ENCODE measurements around the gene CADM1. TPM values are rescaled to one million over a fixed set of nuclear protein-coding genes. Genes with fewer than 3 reads are reported as not detected.

The CADM1 gene
- total RNA-seq, 2 donors from 2014 or later = 2.5 to 5.5 TPM

GRCh38 chr11:115456019-115456418 lies 48.2 kb downstream of the CADM1 start:
- intact Hi-C loops (cut with DNase I) = no loop called here
- DNase-seq (ENCODE audit: low spot score) = no peak

GRCh38 chr11:115455613-115456012 lies 48.6 kb downstream of the CADM1 start:
- DNase-seq (ENCODE audit: low spot score) = no peak
- intact Hi-C loops (cut with DNase I) = no loop called here

DNA sequence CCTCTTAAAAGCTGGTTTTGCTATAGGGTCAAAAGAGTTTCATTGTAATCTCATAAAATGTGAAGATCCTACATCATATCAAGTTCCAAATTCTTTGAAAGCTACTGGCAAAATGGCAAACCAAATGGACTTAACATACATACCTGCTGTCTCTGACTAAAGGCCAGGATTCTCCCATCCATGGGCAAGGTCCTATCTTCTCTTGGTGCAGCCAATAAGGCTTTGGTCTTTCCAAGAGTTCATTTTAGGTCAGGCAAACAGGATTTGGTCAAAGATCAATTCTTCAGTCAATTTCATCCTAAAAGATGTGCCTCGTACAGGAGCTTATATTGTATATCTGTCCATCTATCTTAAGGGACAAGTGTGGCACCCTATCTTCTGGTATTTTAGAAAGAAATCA lies 49.7 kb downstream of the CADM1 start:
- no peak for DNase-seq (ENCODE audit: low spot score)
- intact Hi-C loops (cut with DNase I) = no loop called here

DNA sequence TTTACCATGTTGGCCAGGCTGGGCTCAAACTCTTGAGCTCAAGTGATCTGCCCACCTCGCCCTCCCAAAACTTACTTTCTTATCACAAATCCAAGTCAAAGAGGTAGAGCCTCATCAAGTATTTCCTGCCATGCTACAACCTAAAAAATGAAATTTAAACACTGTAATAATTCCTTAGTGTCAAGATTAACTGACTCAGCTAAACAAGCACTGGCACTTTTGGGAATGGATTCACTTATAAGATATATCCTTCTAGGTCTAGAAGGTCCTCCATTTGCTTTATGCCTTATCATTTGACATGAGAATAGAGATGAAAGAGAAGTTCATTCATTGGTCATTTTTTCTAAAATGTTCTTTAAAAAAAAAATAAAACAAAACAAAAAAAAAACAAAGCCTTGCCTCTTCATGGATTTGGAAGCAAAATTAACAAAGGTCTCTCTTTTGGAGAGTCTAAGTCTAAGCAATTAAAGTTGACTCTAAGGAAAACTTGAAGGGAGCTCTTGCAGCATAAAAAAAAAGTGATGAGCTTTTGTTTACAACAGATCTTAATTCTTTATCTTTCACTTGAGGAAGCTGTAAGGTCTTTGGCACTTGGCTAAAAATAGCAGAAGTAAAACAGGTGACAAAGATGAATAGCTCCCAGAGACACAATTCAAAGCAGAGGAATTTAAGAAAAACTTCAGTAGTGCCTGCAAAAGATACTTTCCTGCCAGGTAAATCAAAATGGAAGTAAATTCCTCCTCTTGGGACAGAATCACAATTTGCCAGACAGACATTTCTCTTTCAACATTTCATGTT lies 50.3 kb downstream of the CADM1 start:
- intact Hi-C loops (cut with DNase I) = no loop called here
- no peak for DNase-seq (ENCODE audit: low spot score)

DNA sequence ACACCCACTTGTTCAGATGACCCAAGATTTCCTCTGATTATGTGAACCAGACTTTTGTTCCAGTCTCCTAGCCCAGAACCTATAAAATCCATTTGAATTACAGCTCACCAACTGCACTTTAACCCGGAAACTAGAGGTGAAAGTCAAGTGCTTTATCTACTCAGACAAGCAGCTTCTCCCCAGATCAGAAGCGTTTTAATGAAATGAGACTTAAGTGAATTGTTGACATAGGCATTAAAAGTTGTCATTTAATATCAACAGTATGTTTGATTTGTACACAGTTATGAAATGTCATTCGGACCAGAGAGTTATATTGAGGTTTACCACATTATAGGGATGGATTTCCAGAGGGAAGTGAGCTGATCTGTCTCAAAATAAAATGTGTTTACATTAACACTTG lies 52.0 kb downstream of the CADM1 start:
- intact Hi-C loops (cut with DNase I) = no loop called here
- DNase-seq (ENCODE audit: low spot score) = no peak

GRCh38 chr11:115450519-115450918 lies 53.7 kb downstream of the CADM1 start:
- intact Hi-C loops (cut with DNase I) = no loop called here
- DNase-seq (ENCODE audit: low spot score) = no peak

- DNase-seq (ENCODE audit: low spot score) = no peak
- intact Hi-C loops (cut with DNase I) = no loop called here
Observed at GRCh38 chr11:115447273-115447864, 56.8 kb downstream of the CADM1 start.

DNA sequence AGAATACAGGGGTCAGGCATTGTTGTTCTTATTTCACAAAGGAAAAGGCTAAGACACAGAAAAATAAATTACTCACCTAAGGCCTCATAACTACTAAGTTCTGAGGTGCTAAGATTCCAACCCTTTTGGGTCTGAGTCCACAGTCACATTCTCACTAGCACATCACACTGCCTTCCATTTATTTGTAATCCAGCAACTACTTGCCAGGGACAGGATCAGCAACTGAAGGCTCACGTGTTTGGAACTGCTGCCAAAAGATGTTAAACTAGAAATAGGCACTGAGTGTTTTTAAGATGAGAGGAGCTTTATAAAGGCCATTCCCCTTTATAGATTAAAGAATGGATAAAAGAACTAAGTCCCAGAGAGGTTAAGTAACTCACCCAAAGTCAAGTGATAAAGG lies 58.0 kb downstream of the CADM1 start:
- DNase-seq (ENCODE audit: low spot score) = no peak
- intact Hi-C loops (cut with DNase I) = no loop called here

DNA sequence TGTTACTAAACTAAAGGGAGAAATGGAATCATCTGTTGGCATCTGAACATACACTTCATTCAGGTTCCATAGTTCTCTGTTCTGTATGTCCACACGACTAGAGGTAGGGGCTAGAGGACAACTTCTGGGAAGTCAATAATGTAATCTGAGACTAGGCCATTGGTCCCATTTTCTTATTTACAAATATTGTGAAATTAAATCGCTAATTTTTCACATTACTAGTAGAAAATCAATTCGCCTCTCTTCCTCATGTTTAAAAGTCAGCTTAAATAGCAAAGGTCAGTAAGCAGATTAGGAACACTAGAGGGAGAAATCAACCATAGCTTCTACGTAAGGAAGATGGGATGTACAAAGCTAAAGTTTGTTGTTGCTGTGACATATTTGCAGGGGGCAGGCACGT lies 59.7 kb downstream of the CADM1 start:
- no peak for DNase-seq (ENCODE audit: low spot score)
- intact Hi-C loops (cut with DNase I) = no loop called here

GRCh38 chr11:115439969-115440540 lies 64.2 kb downstream of the CADM1 start:
- DNase-seq (ENCODE audit: low spot score) = no peak
- intact Hi-C loops (cut with DNase I) = no loop called here

GRCh38 chr11:115439385-115439784 lies 64.8 kb downstream of the CADM1 start:
- DNase-seq (ENCODE audit: low spot score) = no peak
- intact Hi-C loops (cut with DNase I) = no loop called here

GRCh38 chr11:115437902-115438575 lies 66.2 kb downstream of the CADM1 start:
- intact Hi-C loops (cut with DNase I) = no loop called here
- DNase-seq (ENCODE audit: low spot score) = no peak

DNA sequence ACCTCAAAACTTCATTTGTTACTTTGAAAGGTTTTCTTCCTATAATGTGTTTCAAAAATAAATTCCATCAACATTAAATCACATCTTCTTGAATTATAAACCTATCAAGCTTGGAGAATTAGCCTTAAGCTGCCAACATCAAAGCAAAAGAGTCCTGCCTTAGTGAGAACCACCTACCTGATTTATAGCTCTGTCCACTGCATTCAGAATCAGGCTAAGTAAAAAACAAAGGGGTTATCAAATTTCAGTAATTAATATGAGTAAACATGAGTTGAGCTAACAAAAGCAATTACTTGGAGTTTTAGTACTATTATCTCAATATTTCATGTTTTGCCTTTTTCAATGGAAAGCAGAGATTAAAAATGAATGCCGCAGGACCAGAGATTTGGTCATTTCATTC lies 73.9 kb downstream of the CADM1 start:
- DNase-seq (ENCODE audit: low spot score) = no peak
- intact Hi-C loops (cut with DNase I) = no loop called here

GRCh38 chr11:115428306-115428705 lies 75.9 kb downstream of the CADM1 start:
- intact Hi-C loops (cut with DNase I) = no loop called here
- DNase-seq (ENCODE audit: low spot score) = no peak

GRCh38 chr11:115425816-115426215 lies 78.4 kb downstream of the CADM1 start:
- intact Hi-C loops (cut with DNase I) = no loop called here
- DNase-seq (ENCODE audit: low spot score) = no peak

DNA sequence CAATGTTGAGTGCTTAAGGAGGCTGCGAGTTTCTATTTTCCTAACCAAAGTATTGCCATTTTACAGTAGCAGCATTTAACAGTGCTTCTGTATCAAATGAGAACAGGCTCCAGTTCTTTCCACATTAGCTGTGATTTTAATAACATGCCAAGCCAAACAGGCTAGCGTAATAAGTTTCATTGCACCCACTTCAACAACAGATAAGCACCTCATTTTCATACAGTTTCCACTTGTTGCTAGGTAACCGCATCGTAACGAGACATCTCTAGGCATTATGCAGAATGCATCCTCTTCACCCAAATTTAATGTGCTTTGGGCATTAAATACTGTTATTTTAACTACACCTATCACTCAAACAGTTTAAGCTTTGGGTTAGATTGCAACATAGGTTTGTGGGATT lies 79.0 kb downstream of the CADM1 start:
- intact Hi-C loops (cut with DNase I) = no loop called here
- DNase-seq (ENCODE audit: low spot score) = no peak

DNA sequence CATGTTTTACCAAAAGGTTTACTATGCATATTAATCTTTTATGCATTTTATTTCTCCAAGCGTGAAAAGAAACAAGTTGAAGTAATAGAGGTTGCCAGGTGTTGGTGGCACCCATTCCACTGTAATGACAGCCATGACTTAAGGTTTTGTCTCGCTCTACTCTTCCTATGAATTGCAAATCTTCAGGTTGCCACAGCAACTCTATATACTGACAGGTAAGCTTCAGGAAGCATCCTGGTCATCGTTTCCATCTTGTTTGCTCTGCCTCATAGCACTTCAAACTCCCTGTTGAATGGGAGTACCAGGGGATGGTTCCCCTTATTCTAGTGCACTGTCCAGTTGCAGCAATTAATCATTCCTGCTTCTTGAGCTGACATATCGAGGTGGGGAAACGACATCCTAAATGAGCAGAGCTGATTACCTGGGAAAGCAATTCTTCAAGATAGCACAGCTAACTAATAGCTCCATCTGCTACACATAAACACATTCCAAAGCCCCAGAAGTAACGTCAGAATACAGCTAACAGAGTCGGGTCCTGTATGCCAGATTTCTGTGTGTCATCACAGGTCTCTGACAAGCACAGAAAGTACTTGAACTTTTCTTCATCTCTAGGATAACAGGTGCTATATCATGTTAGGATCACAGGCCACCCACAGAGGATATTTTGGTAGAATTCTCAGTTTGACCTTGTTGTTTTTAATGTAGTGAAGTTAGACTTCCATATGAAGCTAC lies 80.3 kb downstream of the CADM1 start:
- intact Hi-C loops (cut with DNase I) = no loop called here

GRCh38 chr11:115421992-115422689 lies 82.1 kb downstream of the CADM1 start:
- no peak for DNase-seq (ENCODE audit: low spot score)
- intact Hi-C loops (cut with DNase I) = no loop called here

More for the DNA sequence above, 80.3 kb downstream of the CADM1 start:
- DNase-seq (ENCODE audit: low spot score) = no peak

DNA sequence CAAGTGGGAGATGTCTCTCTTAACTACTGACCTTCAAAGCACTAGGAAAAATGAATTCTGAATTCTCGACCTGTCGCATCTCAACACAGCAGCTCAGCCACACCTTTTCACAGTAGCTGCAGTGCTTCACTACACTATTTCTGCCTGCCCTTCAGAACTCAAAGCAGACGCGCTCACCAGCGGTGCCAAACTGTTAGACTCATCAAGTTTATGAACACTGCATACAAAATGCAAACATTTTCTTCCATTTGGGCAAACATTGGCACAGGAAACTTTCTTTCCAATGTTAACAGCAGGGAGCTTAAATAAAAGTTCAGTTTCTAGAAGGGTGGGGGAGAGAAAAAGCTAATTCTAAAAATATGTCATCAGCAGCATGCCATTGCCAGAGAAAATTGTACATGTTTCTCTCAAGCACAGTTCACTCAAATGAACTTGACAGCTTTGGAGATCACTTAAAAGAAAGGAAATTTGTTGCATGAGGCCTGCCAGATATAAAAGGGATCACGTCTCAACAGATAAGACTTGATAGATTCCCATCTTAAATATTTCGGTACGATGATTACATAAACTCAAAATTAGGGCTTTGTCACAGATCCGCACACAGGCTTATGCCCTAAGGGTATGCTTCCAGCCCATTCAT lies 82.7 kb downstream of the CADM1 start:
- intact Hi-C loops (cut with DNase I) = no loop called here
- DNase-seq (ENCODE audit: low spot score) = no peak

All from posterior vena cava (tissue), 2 donors.